ENCODE measurements around the gene ARHGAP44. TPM values are rescaled to one million over a fixed set of nuclear protein-coding genes. Genes with fewer than 3 reads are reported as not detected.

Gene ARHGAP44
- total RNA-seq, 1 donor from 2014 or later, result 0.39 TPM

DNA sequence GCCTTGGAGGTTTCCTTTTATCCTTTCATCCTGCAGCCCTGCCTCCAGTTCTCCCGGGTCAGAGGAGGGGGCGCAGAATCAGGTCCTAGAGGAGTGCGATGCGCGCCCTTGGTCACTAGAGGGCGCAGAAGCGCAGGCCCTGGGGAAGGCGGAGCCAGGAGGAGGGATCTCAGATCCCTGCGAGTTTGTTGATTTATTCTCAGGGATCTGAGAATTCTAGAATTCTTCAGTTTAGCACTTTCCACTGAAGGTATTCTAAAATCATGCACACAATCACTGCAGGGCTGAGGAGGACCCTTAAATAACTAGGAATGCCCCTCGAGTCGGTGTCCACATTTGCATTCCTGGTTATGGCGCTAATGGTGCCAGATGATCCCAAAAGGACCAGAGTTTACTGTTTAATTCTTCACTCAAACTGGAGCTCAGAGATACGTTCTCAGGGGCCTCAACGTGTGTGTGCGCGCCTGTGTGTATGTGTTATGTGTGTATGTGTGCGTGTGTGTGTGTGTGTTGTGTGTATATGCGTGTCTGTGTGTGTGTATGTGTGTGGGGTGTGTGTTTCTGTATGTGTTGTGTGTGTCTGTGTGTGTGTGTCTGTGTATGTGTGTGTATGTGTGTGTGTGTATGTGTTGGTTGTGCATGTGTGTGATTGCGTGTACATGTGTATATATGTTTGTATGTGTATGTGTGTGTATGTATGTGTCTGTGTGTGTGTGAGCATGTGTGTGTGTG is 235.4 kb downstream of the ARHGAP44 start:
- intact Hi-C loops (cut with micrococcal nuclease), result no loop called here

DNA sequence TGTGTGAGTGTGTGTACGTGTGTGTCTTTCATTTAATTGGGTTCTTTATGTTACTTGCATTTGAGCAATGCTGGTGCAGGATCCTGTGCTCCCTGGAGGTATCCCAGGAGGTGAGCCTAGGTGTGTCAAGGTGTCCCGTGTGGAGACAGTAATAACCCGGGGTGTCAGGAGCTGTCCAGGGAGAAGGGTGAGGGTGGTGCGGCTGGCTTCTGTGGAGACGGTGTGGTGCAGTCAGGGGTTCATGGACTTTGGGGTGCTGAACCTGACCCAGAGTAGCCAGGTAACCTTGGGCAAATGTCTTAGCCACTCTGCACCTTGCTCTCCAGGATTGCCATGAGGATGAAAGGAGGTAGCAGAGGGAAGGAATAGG is 235.9 kb downstream of the ARHGAP44 start:
- intact Hi-C loops (cut with micrococcal nuclease), result no loop called here

DNA sequence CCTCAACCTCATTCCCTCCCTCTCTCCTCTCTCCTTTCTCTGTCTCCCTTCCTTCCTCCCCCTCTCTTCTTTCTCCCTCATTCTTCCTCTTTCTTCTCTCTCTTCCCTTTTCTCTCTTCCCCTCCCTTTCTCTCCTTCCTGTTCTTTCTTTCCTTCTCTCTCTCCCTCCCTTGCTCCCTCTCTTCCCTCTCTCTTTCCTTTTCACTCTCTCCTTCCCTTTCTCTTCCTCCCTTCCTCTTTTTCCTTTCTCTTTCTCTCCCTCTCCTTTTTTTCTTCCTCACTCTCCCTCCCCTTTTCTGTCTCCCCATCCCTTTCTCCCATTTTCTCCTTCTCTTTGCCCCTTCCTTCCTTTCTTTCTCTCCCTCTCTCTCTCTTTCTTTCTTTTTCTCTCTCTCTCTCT is 236.4 kb downstream of the ARHGAP44 start:
- intact Hi-C loops (cut with micrococcal nuclease), result no loop called here

GRCh38 chr17:13027246-13027645 is 237.9 kb downstream of the ARHGAP44 start:
- intact Hi-C loops (cut with micrococcal nuclease), result no loop called here

GRCh38 chr17:13029340-13029739 is 240.0 kb downstream of the ARHGAP44 start:
- intact Hi-C loops (cut with micrococcal nuclease), result no loop called here

DNA sequence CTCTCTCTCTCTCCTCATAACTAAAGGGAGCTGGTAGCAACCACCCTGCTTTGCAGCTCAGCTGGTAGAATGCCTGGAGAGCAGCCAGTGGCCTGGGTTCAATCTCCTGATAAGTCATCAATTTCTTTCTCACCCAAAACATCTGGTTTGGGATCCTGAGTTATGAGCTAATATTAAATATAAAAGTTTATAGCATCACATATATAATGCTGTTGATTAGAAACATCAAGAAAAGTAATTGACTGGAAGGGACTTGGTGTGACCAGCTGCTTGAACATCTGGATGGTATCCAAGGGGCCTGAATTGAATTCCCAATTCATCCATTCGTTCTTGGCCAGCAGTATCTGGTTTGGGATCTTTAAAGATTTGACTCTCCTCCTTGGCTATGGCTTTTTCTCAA is 240.8 kb downstream of the ARHGAP44 start:
- intact Hi-C loops (cut with micrococcal nuclease), result loop anchor here (5.0 kb wide), 2 partner anchors 1272 to 1897 kb away; partner anchors contain the start of gene HS3ST3B1

- intact Hi-C loops (cut with micrococcal nuclease), result loop anchor here (5.0 kb wide), 2 partner anchors 1272 to 1897 kb away; partner anchors contain the start of gene HS3ST3B1
Observed at GRCh38 chr17:13030459-13031300, 241.4 kb downstream of the ARHGAP44 start.

- intact Hi-C loops (cut with micrococcal nuclease), result loop anchor here (5.0 kb wide), 2 partner anchors 1270 to 1895 kb away; partner anchors contain the start of gene HS3ST3B1
Observed at GRCh38 chr17:13031718-13032350, 242.5 kb downstream of the ARHGAP44 start.

DNA sequence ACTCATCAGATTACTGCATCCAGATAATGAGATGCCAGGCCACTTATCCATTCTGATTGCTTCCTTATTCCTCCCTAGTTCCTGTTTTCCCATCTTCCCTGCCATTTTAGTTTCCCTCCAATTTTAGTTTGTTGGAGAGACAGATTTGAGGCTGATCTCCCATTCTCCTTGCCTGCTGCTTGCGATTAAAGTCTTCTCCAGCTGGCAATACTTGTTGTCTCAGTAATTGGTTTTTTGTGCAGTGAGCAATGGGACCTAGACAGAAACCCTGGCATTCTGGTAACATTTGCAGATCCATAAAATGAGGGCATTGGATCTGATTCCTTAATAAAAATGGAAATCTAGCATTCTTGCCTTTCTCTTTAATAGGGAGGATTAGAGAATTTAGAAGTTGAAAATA is 246.1 kb downstream of the ARHGAP44 start:
- intact Hi-C loops (cut with micrococcal nuclease), result no loop called here

- intact Hi-C loops (cut with micrococcal nuclease), result no loop called here
Observed at GRCh38 chr17:13036751-13037150, 247.5 kb downstream of the ARHGAP44 start.

GRCh38 chr17:13038931-13039665 is 249.8 kb downstream of the ARHGAP44 start:
- intact Hi-C loops (cut with micrococcal nuclease), result no loop called here

Other genes with a start within 250 kb of the ARHGAP44 start
- gene MYOCD, start 123.6 kb upstream of the ARHGAP44 start, total RNA-seq, result not detected in 2 replicates
- 82.3 and 82.8 TPM in 2 replicates for gene ELAC2, start 228.5 kb downstream of the ARHGAP44 start, total RNA-seq

Data from T-helper 2 cell treated with Interferon-gamma antibody and Interleukin-4, amounts not matched to agents 100 ng/mL and 5 ng/mL, for 36 hours (primary cell).